GM10266 (cell line): ENCODE results near the gene DKKL1.

Experiments
- DNase-seq: peaks from one replicate; pipeline ENCODE4 v3.0.0; 2012; ENCODE audit errors: extremely low spot score
- TF ChIP-seq, protein P1 (sequence below): IDR thresholded peaks from 2 replicates; pipeline ENCODE4 v1.5.1; 2012; ENCODE audit warnings: mild to moderate bottlenecking, low read depth; ENCODE audit not compliant: control insufficient read depth, insufficient read depth; ENCODE audit errors: missing control alignments

The DKKL1 gene

DNA sequence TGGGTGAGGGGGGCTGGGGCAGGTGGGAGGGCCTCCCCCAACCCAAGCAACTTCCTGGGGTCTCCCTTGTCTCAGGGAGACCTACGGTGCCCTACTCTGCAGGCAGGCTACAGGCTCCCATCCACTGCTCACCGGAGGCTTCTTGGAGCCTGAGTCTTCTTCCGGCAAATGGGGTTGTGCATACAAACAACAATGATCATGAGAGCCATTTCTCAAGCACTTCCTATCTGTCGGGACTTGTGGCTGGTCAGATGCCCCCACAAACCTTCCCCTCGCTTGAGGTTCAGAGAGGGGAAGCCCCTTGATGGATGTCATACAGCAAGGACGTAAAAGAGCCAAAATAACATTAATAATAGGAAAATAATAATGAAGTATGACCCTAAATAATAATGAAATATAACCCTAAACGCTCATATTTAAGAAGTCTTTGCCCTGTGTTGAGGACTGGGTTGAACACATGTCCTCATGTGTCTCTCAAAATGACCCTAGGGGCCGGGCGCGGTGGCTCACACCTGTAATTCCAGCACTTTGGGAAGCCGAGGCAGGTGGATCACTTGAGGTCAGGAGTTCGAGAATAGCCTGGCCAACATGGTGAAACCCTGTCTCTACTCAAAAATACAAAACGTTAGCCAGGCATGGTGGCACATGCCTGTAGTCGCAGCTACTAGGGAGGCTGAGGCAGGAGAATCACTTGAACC, 27.7 kb upstream of the DKKL1 start:
- DNase-seq: peak; percentile 74
- TF ChIP-seq, protein P1, sequence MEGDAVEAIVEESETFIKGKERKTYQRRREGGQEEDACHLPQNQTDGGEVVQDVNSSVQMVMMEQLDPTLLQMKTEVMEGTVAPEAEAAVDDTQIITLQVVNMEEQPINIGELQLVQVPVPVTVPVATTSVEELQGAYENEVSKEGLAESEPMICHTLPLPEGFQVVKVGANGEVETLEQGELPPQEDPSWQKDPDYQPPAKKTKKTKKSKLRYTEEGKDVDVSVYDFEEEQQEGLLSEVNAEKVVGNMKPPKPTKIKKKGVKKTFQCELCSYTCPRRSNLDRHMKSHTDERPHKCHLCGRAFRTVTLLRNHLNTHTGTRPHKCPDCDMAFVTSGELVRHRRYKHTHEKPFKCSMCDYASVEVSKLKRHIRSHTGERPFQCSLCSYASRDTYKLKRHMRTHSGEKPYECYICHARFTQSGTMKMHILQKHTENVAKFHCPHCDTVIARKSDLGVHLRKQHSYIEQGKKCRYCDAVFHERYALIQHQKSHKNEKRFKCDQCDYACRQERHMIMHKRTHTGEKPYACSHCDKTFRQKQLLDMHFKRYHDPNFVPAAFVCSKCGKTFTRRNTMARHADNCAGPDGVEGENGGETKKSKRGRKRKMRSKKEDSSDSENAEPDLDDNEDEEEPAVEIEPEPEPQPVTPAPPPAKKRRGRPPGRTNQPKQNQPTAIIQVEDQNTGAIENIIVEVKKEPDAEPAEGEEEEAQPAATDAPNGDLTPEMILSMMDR: no peak

DNA sequence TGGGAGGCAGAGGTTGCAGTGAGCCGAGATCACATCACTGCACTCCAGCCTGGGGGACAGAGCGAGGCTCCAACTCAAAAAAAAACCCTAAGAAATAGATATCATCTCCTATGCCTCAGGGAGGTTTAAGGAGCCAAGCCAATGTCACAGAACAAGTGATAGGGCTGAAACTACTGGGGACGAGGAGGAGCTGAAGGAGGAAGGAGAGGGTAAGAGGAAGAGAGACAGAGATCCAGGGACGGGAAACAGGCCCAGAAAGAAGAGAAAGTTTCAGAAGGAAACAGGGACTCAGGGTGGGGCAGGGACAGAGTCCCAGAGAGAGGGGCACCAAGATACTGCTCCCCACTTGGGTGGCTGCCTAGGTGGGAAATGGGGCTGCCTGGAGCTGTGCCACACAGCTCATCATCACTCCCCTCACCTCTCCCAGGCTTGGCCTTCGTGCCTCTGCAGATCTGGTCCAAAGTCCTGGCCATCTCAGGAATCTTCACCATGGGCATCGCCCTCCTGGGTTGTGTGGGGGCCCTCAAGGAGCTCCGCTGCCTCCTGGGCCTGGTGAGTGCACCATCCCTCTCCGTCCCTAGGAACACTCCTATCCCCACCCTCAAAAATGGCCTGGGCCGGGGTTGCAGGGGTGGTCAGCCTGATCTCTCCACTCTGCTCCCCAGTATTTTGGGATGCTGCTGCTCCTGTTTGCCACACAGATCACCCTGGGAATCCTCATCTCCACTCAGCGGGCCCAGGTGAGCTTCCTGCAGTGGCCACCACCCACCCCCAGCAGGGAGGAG, 27.0 kb upstream of the DKKL1 start:
- no peak for DNase-seq
- TF ChIP-seq, protein P1: no peak

DNA sequence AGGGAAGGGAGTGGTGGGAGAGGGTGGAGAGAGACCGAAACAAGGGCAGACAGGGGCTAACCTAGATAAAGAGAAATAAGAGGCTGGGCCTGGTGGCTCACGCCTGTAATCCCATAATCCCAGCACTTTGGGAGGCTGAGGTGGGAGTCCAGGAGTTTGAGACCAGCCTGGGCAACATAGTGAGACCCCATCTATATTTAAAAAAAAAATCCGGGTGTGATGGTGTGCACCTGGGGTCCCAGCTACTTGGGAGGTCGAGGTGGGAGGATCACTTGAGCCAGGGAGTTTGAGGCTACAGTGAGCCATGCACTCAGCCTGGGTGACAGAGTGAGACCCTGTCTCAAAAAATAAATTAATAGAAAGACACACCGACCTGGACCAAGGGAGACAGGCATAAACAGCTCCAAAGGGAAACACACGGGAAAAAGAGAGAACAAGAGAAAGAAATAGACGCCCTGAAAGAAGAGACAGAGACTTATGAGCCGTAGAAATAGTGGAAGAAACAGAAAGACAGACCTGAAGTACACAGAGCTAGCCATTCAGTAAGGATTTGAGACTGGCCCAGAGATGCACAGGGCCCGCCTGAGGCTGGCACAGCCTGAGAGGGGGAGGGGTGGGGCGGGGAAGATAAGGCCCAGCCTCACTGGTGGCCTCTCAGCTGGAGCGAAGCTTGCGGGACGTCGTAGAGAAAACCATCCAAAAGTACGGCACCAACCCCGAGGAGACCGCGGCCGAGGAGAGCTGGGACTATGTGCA, 26.2 kb upstream of the DKKL1 start:
- TF ChIP-seq, protein P1: no peak
- no peak for DNase-seq

DNA sequence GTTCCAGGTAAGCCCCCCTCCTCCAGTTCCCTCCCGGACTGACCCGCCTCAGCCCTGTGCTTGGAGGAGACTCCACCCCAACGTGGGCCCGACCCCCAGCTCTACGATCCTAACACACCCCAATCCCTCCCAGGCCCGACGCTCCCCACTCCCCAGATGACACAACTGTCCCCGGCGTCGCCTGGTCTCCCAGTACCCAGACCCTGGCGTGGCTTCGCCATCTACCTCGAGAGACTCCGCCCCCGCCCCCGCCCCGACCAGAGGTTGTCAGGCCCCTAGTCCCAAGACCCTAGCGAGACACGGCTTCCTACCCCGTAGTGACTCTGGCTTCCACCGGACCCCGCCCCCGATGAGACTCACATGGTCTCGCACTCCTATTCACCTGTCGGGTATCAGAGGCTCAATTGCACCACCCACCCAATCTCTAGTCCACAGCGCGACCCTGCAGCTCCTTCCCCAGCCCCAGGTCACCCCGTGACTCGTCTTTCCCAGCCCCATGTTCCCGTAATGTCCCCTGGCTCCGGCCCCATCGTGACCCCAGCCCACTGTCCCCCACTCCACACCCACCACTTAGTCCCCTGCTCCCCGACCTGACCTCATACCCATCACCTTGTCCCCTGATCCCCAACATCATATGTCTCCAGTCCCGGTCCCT, 25.5 kb upstream of the DKKL1 start:
- no peak for DNase-seq
- TF ChIP-seq, protein P1: no peak

DNA sequence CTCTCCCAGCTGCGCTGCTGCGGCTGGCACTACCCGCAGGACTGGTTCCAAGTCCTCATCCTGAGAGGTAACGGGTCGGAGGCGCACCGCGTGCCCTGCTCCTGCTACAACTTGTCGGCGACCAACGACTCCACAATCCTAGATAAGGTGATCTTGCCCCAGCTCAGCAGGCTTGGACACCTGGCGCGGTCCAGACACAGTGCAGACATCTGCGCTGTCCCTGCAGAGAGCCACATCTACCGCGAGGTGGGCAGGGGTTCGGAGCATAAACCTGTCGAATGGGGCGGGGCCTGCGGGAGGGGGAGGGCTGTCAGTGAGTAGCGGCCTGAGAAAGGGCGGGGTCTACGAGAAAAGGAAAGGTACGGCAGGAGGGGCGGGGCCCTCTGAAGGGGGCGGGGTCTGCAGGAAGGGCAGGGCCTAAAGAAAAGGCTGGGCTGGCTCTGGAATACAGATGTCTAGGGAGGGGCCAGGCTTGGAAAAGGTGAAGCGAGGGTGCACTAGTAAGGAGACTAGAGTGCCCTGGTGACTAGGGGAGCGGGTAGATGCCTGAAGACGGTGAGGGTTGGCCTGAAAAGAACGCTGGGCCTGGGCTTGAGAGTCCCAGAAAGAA, 24.9 kb upstream of the DKKL1 start:
- no peak for DNase-seq
- TF ChIP-seq, protein P1: no peak

DNA sequence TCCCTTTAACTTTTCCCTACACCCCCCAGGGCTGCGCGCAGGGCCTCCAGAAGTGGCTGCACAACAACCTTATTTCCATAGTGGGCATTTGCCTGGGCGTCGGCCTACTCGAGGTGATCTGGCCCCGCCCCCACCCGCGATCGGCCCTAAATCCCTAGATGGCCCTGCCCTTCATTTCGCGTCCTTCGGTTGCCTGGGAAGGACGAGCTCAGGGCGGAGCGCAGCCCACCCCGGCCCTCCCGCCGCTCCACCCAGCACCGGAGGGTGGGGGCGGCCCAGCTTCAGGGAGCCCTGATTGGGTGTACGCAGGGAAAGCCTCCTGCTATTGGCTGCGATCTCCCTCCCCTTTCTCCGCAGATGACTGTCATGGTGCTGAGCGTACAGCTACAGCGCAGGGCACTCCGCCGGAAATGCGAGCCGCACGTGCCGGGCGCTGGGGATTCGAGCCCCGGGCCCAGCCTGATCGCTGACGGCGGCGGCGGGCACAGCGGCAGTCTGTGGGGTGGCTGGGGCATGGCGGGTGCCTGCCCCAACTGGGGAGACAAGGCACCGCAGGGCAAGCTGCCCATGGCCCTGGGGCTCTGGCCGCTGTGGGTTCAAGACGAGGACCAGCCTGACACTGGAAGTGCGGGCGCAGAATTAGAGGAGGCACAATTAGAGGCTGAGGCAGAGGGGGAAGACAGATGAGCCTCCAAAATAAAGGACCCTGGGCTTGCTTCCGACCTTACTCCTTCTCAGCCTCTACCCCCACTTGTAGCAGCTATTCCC, 24.2 kb upstream of the DKKL1 start:
- no peak for DNase-seq
- TF ChIP-seq, protein P1: no peak
